HG02571 (cell line): ENCODE results near the gene HS1BP3.

Experiments
- ATAC-seq: cut with Tn5 transposase; IDR thresholded peaks from one replicate; pipeline ENCODE4 v1.9.1; 2021; ENCODE audit warnings: mild to moderate bottlenecking, moderate library complexity; ENCODE audit not compliant: unreplicated experiment

The HS1BP3 gene

GRCh38 chr2:20633001-20633400, 17.9 kb downstream of the HS1BP3 start:
- no peak for ATAC-seq

DNA sequence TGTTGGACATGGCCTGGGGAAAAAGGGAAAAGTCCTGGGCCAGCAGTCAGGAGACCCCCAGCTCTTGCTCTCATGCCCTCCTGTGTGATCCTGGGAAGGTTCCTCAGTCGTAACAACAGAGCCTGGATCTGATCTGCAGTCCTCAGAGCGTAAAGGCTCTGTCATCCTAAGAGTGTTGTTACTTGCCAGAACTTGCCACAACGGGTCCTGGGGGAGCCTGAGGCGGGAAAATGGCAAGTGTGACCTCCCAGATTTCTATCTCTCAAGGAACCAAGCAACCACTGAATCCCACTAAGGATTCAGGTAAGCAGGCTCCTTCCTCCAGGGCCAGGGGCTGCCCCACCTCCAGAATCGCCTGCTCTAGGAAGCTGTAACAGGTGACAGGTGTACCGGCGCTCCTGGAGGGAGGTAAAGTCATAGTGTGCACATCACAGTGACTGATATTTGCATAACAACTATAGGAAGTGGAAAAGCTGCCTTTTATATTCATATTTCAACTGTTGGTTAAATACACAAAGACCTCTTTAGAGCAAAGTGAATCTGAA, 18.4 kb downstream of the HS1BP3 start:
- ATAC-seq, result no peak

- no peak for ATAC-seq
Measured at GRCh38 chr2:20631617-20632307, 19.1 kb downstream of the HS1BP3 start.

DNA sequence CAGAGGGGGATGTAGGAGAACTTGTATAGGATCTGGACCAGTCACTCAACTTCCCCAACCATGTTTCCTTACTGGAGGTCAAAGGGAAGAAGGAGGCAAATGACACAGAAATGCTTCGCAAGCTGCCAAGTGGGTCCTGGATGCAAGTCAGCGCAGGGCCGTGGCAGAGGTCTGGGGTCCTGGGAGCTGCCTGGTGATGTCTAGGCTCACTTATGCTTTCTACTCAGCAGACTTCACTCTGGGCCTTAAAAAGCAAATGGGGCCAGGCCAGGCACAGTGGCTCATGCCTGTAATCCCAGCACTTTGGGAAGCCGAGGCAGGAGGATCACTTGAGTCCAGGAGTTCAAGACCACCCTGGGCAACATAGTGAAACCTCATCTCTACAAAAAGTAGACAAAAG, 19.9 kb downstream of the HS1BP3 start:
- ATAC-seq, result no peak

- no peak for ATAC-seq
Measured at GRCh38 chr2:20629581-20630171, 21.2 kb downstream of the HS1BP3 start.

GRCh38 chr2:20629181-20629580, 21.7 kb downstream of the HS1BP3 start:
- no peak for ATAC-seq

GRCh38 chr2:20627712-20628380, 23.1 kb downstream of the HS1BP3 start:
- ATAC-seq, result no peak

DNA sequence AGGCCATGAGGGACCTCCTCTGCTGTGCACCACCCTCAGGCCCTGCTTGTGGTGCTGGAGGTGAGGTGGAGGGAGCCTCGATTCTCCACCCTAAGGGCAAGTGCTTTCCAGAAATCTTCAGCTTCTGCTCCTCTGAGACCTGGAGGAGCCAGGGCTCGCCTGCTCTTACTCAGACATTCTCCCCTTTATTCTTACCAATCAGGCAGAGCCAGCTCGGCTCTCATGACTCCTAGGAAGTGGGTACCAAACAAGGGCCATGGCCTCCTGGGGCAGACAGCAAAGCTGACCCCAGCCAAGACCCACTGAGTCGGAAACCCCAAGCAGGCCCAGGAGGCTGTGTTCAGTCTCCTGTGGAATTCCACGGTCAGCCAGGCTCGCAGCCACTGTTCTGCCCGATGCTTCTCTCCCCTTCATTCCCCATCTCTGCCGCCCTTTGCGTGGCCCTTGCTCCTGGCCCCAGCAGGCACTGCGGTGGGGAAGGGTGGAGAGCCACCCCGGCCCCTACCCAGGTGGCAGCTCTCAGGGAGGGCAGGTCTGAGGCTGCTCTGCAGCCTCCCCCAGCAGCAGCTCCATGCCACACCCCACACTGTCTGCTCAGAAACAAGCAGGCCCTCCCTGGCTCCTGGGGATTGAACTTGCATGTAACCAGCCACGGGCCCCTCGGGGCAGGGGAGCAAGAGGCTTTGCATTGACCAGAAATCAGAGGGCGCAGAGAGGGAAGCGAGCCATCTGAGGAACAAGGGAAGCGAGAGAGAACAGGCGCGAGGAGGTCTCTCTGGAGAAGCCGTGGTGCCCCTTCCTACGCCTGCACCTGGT, 24.0 kb downstream of the HS1BP3 start:
- ATAC-seq, result no peak

DNA sequence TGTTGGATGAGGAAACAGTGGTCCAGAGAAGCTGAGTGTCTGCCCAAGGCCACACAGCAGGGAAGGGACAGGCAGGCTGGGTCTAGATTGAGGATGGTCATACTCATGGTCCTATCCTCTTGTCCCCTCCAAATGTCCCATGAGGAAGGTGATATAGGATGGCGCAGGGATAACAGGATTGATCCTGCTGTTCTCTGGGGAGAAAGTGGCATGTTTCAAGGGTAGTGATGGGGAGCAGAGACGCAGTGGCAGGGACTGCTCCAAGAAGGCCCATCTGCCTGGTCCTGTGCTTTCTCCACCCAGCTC, 24.6 kb downstream of the HS1BP3 start:
- ATAC-seq, result no peak

DNA sequence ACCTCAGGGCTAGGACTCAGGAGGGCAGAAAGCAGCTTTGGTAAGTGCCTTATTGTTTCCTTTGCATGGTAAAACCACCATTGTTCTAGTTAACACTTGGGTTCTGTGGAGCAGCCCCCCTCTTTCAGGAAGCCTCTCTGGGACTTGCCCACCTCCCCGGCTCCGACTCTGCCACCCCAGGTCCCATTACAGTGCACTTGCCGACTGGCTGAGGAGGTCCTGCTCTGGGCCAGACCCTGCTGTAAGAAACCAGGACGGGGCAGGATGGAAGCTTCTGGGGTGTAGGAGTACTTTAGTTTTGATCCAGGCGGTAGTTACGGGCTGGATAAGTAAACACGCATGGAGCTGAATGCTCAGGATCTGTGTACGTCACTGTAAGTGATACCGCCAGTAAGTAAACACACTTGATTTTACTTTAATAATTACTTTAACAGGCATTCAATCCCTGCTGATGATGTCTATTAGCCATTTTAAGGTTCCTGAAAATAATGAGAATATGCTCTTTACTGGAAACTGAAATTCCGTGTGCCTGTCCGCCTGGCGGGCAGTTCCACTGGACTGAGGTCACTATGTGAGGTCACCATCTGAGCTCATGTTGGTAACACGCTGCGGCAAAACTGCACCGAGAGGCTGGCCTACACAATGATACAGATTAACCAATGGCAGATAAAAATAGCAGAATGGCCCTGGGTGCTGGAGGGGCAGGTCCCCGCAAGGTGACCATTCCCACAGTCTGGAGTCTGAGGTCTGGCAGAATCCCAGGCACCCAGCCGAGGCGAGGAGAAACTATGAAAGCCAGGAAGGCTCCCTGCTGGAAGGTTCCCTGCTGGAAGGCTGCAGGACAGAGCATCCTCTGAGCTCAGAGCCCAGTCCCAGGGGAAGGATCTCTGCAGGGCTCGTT, 25.2 kb downstream of the HS1BP3 start:
- ATAC-seq, result no peak

- no peak for ATAC-seq
Measured at GRCh38 chr2:20624884-20625485, 25.9 kb downstream of the HS1BP3 start.

DNA sequence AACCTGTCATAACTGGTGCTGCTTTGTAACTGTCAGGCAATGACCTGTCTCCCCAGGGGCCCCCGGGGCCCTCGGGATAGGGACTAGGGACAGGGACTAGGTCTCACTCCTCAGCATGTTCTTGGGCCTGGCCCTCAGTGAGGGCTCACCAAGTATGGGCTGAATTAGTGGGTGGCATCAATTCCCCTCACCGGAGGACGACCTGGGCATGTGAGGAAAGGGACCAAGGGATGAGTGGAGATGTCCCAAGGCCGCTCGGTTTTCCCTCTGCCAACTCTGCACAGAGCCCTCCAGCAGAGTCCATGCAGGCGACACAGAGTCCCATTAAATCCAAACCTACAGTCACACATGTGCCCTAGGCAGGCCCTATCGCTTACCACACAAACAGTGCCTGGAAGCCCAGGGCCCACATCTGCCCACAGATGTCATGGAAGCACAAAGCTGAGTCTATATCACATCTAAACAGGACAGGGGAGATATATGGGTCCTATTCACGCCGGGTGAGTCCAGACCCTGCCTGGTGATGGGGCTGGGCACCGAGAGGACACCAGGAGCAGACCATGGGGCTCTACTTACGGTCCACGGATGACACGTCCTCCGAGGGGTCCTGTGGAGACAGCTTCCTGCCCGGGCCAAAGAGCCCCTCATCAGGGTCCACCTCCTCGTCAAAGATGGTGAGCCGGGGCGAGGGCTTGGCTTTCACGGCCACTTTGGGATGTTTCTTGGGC, 26.6 kb downstream of the HS1BP3 start:
- ATAC-seq, result no peak

DNA sequence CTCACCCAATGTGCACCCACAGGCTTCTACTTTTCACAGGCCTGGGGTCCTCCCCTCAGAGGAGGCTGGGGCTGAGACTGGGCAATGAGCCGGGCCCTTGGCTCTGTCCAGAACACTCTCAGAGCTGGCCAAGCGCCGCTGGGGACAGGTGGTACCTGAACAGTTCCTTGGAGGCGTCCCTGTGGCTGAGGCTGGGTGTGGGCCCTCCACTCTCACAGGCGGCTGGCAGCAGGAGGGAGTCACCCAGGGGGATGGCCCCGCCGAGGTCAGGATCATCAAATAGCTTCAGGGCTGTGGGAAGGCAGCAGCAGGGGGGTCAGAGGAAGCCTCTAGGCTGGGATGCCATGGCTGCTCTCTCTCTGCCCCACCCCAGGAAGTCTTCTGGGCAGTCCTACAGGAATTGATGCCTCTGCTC, 27.1 kb downstream of the HS1BP3 start:
- no peak for ATAC-seq

- no peak for ATAC-seq
Measured at GRCh38 chr2:20623241-20623640, 27.7 kb downstream of the HS1BP3 start.

- ATAC-seq, result no peak
Measured at GRCh38 chr2:20622731-20623130, 28.2 kb downstream of the HS1BP3 start.

DNA sequence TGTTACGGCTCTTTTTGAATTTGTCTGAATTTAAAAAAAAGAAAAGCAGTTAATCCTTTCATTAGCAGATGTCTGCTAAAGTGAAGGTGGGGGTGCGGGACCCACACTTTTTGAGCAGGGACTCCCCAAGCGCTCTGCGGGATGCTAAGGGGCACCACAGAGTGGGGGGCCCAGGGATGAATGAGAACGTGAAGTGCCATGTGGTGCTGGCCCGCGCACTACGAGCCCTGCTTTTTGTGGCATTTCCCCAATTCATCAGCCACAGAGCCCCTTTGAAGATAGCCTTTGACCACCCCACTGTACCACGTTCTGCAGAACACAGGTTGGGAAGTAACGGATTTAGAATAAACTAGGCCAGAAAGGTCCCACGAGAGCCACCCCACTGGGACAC, 28.6 kb downstream of the HS1BP3 start:
- ATAC-seq, result no peak

DNA sequence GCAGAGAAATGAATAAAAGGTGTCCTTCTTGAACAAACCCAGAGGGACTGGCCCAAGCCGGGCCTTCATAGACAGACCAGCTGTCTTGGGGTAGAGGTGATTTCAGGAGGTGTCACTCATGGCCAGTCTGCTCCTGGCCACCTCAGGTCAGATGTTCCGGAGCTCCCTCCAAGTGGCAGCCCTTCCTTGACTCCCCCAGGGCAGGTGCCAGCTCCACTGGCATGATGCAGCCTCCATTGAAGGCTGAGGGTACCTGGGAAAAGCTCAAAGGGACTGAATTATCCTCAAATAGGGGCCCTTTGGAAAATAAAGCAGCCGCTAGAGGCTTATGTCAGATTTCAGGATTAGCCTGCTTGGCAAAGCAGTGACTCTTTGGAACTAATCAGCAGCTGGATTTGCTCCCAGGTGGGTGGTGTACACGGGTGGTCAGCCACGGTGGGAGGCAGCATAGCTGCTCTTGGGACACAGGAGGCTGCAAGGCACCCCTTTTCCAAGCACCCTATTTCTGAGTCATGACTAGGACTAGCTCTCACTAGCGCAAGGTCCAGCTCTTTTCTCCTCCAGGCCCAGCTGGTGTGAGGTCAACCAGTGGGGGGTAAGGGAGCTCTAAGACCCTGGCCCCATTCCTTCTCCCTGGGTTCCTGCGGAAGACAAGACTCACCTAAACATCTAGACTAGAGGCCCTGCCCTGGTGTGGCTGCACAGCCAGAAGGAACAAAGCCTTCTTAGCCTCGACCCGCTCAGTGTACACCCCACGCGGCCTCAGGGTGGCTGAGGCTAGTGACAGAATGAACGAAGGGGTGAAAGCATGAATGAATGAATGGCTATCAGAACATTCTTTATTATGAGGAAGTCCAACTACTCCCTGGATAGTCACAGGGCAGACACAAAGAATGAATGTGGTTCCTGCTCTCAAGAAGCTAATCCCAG, 29.3 kb downstream of the HS1BP3 start:
- ATAC-seq, result no peak

- ATAC-seq, result no peak
Measured at GRCh38 chr2:20620696-20621365, 30.1 kb downstream of the HS1BP3 start.
